GM03348 (cell line): ENCODE measurements around the gene PRAME.
"Not testable (repeated sequence)": the region's sequence is repeated elsewhere in the genome, so short reads cannot be mapped to it uniquely, and the experiment has no call there.

Experiments
- DNase-seq: peaks from one replicate; pipeline ENCODE4 v3.0.0; 2012; ENCODE audit warnings: low spot score

The PRAME gene

DNA sequence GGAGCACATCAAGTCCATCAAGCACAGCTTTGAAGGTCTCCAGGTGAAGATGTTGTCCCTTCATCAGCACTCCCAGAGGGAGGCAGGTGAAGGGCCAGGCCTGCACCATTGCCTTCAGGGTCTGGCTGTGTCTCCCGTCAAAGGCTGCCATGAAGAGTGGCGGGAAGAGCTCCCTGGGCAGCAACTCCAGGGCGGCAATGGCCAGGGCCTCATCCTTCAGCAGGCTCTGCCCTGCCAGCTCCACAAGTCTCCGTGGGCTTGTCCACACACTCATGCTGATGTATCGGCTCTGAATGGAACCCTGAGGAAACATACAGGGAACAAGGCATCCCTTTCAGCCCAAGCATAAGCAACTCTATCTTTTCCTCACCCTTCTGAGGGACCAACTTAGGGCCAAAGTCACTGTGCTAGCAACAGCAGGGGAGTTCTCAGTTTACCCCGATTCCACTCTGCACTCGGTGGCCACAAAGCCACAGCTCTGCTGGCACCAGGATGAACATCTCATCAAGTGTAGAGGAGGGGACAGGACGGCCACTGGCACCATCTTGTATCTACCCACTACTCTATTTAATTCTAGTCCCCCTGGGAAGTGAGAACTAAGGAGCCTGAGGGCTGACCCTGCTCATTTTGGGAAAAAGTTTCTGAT lies 8.2 kb downstream of the PRAME start:
- no peak for DNase-seq

DNA sequence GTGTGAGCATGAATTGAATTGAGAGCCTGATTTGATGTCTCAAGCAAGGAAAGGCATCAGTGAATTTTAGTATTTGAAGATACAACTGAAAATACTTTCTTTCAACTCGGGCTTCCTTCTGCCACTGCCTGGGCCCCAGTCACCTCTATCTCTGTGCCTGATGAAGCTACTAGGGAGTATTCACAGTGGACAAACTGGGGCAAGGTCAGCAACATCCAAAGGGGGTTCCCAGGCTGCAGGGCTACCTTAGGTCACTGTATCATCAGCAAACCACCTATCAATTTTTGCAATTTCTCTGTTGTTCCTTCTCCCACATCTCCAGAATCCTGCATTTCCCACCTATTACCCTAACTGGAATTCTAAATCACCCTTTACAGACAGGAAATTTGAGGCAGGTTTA lies 10.2 kb downstream of the PRAME start:
- no peak for DNase-seq

DNA sequence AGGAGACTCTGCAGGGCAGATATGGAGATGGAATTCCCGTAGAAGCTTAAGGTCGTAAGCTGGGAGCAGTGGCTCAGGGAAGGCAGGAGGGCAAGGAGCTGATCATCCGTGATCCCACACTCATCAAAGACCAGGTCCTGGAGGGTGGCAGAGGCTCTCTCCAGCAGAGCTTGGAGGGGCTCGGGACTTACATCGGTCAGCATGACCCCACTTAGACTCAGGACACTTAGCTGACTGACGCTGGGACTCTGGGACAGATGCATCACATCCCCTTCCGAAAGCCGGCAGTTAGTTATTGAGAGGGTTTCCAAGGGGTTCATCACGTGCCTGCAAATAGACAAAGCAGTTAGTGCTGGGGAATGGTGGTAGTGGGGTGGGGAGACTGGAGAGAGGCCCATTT lies 10.7 kb downstream of the PRAME start:
- no peak for DNase-seq

DNA sequence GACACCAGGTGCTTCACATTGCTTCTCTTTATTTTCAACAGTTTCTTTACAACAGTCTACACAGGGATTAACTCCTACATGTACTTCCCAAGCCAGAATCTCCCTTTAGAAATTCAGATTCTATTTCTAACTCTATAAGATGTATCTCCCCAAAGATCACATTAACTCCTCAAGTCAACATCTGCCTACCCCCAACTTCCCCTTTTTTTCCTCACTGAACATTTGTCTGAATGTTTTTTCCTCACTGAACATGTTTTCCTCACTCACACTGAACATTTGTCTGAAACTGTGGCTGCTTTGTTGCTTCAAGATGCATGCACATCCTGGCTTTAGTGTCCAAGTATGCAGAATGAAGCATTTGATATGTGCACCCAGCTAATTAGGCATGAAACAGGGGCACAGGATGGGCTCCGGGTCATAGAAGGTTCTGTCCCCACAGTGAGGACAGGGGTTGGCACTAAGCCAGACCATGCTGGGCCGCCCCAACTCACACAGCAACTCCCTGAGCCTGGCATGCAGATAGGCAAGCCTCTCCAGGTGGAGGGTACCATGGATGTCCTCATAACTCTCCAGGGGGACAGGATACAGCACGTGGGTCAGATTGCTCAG lies 11.3 kb downstream of the PRAME start:
- DNase-seq, result no peak

DNA sequence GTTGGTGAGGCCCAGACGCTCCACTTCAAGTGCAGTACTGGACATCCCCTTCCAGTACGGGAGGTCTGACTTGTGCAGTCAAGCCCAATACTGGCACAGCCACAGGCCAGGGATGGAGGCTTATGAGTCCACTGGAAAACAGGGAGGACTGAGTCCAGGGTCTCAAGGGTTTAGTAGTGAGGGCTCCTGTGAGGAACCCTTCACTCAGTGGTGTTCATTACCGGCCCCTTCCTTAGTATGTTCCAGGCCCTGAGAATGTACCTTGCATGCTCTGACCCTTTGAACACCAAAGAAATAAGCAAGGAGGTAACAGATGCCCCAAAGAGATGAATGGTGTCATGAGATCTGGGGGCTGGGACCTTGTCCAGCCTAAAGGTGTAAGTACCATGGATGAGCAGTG lies 11.8 kb downstream of the PRAME start:
- no peak for DNase-seq

DNA sequence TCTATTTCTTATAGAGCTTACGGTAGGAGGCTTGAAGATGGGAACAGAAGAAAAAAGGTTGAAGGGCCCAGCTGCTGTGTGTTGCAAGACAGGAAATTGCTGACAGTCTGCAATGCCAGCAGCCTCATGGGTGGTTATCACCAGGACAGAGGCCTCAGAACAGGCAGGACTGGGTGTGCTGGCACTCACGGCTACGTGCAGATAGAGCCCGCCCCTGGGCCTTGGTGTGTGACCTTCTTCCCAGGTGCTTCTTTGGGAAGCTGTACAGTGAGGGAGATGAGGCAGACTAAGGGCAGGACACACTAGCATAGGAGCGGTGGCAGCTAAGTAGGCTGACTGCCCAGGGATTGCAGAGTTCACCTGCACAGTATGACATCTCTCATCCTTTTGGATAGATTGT lies 12.6 kb downstream of the PRAME start:
- no peak for DNase-seq

DNA sequence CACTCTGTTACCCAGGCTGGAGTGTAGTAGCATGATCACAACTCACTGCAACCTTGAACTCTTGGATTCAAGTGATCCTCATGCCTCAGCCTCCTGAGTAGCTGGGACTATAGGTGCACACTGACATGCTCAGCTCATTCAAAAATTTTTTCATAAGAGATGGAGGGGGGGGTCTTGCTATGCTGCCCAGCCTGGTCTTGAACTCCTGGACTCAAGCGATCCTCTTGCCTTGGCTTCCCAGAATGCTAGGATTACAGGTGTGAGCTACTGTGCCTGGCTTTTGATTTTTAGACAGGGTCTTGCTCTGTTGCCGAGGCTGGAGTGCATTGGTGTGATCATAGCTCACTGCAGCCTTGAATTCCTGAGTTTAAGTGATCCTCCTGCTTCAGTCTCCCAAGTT lies 14.0 kb downstream of the PRAME start:
- DNase-seq, result no peak

DNA sequence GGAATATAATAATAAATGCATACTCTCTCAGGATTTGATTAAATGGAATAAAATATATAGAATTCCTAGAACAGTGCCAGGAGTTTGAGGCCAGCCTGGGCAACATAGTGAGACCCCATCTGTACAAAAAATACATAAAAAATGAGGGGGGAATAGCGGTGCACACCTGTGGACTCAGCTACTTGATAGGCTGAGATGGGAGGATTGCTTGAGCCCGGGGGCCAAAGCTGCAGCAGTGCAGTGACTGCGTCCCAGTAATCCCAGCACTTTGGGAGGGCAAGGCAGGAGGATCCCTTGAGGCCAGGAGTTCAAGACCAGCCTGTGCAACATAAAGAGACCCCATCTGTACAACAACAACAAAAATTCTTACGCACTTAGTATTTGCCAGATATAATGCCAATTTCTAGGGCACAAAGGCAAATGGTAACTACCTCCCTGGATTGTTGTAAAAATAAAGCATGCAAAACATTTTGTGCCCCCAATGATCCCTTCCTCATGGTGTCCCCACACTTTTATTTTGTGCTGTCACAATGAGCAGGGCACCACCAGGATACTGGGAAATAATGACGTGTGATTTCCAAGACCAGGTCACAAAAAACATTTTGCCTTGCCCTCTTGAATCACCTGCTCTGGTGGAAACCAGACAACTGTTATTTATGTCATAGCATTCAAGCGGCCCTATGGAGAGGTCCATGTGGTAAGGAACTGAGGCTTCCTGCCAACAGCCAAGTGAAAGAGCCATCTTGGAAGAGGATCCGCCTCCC lies 20.7 kb downstream of the PRAME start:
- DNase-seq, result no peak

DNA sequence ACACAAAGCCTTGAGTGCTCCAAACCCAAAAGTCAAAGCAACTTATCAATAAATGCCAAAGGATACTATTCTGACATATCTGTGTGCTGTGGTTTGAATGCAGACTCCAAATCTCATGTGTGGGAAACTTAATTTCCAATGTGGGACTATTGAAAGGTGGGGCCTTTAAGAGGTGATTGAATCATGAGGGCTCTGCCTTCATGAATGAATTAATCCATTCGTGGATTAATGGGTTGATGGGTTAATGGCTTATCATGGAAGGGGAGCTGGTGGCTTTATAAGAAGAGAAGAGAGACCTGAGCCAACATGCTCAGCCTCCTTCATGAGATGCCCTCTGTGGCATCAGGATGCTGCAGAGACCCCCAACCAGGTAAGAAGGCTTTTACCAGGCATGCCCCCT lies 22.1 kb downstream of the PRAME start:
- no peak for DNase-seq

DNA sequence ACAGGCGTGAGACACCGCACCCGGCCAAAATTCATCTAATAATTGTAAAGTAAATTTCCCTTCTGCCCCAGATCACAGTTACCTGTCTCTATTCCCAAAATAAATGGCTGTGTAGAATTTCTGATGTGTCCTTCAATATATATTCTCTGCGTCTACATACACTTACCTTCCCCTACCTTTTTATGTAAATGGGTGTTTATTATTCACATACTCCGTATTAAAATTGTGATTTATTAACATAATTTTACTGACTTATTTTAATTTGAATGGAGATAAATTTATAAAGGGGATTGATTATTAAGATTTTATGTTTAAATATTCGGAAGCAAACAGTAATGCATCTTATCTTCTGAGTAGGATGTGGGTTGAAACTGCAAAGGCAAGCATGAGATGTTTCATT lies 22.6 kb downstream of the PRAME start:
- DNase-seq, result no peak

DNA sequence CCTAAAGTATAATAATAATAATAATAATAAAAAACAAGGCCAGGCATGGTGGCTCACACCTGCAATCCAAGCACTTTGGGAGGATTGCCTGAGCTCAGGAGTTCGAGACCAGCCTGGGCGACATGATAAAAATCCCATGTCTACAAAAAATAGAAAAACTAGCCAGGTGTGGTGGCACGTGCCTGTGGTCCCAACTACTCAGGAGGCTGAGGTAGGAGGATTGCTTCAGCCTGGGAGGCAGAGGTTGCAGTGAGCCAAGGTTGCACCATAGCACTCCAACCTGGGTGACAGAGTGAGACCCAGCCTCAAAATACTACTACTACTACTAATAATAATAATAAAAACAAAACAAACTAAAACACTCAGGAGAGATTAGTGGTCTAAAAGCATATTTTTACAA lies 23.4 kb downstream of the PRAME start:
- DNase-seq, result no peak

DNA sequence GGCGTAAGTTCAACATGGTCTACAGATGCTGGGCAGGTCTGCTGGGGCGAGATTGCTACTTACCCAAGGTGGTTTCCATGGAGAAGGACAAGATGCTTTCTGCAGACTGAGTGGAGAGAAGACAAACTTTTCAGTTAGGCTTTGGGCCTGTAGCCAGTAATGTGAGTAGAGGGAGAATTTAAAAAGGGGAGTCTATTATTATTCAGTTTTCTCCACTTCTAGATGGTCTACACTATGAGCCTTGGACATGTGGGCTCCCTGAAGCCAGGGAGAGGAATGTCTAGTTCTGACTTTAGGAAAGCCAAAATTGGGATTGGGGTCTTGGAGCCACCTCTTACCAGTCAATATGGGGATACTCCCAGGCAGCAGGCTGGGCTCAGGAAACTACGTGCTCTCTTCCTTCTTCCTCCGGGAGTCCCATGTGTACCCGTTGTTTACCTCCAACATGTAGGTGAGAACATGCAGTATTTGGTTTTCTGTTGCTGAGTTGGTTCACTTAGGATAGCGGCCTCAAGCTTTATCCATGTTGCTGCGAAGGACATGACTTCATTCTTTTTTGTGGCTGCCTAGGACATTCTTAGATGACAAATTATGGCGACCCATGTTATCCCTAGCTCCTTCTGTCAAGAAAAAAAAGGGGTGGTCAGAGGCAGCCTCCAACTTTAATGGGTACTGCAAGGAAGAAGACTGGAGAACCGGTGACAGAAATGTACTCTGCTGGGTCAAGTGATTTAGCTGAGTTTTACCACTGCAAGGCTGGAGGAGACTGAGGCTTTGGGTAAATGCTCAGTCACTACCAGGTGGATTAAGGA lies 24.3 kb downstream of the PRAME start:
- no peak for DNase-seq

DNA sequence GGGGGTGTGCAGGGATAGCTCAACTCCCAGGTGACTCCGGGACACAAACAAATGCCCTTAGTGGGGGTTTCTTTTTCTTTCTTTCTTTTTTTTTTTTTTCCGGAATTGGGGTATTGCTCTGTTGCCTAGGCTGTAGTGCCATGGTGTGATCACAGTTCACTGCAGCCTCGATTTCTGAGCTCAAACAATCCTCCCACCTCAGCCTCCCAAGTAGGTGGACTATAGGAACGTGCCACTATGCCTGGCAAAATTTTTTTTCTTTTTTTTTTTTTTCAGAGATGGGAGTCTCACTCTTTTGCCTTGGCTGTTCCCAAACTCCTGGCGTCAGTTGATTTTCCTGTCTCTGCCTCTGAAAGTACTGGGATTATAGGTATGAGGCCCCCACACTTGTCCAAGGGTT lies 25.2 kb downstream of the PRAME start:
- DNase-seq, result no peak

DNA sequence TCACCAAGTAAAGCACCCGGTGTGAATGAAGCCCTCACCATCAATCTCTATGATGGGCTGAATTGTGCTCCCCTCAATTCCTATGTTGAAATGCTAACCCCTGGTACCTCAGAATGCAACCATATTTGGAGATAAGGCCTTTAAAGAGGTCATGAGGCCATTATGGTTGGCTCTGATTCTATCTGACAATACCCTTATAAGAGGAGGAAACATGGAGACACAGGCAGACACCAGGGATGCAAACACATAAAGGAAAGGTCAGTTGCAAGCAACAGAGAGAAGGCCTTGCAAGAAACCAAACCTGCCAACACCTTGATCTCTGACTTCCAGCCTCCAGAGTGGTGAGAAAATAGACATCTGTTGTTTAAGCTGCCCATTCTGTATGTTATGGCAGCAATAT lies 25.6 kb downstream of the PRAME start:
- DNase-seq, result no peak

DNA sequence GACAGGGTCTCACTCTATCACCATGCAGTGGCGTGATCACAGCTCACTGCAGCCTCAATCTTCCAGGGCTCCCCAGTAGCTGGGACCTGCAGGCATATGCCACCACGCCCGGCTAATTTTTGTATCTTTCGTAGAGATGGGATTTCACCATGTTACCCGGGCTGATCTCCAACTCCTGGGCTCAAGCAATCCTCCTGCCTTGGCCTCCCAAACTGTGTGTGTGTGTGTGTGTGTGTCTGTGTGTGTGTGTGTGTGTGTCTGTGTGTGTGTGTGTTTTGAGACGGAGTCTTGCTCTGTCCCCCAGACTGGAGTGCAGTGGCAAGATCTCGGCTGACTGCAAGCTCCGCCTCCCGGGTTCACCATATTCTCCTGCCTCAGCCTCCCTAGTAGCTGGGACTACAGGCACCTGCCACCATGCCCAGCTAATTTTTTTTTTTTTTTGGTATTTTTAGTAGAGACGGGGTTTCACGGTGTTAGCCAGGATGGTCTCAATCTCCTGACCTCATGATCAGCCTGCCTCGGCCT lies 26.5 kb downstream of the PRAME start:
- DNase-seq, result not testable (repeated sequence)

DNA sequence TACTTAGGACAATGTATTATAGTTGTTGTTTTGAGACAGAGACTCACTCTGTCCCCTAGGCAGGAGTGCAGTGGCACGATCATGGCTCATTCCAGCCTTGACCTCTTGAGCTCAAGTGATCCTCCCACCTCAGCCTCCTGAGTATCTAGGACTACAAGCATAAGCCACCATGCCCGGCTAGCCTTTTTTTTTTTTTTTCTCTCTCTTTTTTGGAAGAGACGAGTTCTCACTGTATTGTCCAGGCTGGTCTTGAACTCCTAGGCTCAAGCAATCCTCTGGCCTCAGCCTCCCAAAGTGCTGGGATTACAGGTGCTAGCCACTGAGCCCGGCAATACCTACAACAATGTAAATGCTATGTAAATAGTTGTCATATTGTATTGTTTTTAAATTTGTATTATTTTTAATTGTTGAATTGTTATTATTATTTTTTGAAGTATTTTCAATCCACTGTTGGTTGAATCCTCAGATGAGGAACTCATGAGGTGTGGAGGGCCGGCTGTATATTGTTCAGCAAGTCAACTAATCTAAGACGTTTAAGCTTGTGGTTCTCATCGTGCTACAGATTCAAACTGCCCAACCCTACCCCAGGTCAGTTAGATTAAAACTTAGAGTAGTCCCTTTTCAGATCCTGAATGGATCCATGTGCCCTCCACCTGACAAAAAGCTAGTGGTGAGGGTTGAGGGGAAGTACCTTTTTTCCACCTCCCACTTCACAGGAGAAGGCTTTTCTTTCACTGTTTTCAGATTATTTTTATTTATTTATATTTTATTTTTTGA lies 27.1 kb downstream of the PRAME start:
- no peak for DNase-seq

DNA sequence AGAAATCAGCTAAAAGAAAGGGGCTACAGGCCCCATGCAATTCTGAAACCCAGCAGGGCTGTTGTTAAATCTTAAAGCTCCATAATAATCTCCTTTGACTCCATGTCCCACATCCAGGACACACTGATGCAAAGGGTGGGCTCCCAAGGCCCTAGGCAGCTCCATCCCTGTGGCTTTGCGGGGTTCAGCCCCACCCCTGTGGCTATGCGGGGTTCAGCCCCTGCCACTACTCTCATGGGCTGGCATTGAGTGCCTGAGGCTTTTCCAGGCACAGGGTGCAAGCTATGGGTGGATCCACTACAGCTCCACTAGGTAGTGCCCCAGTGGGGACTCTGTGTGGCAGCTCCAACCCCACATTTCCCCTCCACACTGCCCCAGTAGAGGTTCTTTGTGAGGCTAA lies 30.3 kb downstream of the PRAME start:
- DNase-seq, result no peak

DNA sequence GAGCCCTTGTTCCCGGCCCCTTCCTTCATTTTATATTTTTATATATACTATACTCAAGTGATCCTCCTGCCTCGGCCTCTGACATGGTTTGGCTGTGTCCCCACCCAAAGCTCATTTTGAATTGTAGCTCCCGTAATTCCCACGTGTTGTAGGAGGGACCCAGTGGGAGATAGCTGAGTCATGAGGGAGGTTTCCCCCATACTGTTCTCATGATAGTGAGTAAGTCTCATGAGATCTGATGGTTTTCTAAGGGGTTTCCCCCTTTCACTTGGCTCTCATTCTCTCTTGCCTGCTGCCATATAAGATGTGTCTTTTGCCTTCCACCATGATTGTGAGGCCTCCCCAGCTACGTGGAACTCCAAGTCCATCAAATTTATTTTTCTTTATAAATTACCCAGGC lies 31.8 kb downstream of the PRAME start:
- DNase-seq, result no peak

DNA sequence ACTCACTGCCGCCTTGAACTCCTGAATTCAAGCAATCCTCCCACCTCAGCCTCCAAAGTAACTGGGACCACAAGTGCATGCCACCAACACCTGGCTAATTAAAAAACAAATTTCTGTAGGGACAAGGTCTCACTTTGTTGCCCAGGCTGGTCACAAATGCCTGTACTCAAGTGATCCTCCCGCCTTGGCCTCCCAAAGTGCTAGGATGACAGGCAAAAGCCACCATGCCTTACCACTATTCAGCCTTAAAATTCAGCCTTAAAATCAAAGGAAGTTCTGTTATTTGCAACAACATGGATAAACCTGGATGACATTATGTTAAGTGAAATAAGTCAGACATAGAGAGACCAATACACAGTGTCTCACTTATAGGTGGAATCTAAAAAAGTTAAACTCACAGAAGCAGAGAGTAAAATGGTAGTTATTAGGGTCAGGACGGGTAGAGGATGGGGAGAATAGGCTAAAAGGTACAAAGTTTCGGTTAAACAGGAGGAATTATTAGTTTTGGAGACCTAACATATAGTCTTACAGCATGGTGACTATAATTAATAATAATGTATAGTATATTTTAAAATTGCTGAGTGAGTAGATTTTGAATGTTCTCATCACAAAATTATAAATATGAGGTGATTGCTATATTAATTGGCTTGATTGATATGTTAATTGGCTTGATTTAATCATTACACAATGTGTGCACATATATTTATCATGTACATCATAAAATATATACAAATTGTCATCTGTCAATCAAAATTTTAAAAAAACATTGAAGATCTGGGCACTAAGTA lies 32.7 kb downstream of the PRAME start:
- DNase-seq, result no peak

DNA sequence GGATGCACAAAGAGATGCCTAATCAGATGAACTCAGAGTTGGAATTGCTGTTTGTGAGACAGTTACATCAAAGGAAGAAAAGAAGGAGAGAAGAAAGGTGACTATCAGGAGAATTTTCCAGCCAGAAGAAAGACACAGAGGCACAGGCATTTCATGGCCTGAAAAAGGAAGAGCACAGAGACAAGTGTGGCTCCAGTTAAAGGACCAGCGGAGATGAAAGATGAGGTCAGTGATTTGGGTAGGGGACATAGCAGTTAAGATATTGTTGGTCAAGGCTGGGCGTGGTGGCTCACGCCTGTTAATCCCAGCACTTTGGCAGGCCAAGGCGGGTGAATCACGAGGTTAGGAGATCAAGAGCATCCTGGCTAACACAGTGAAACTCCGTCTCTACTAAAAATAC lies 35.6 kb downstream of the PRAME start:
- no peak for DNase-seq

DNA sequence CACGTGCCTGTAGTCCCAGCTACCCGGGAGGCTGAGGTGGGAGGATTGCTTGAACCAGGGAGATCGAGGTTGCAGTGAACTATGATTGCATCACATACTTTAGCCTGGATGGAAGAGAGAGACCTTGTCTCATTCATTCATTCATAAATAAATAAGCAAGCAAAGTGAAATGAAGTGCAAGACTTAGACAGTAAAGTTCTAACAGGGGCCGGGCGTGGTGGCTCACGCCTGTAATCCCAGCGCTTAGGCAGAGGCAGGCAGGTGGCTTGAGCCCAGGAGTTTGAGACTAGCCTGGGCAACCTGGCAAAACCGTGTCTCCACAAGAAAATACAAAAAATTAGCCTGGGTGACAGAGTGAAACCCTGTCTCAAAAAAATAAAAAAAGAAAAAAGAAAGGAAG lies 37.4 kb downstream of the PRAME start:
- DNase-seq, result no peak
